Vagina (tissue), 2 donors: ENCODE results near the gene LRRN2. TPM values are rescaled to one million over a fixed set of nuclear protein-coding genes. Genes with fewer than 3 reads are reported as not detected.

Experiments used
- DNase-seq, 2 donors: peaks; one replicate each; pipeline ENCODE4 v3.0.0-alpha.2; 2017; ENCODE audit errors: extremely low spot score in 2 of 2
- H3K27ac ChIP-seq: fragments of 200-600 bp; sonication (generic); one replicate; pipeline ENCODE4 v1.5.1; 2019
- H3K27me3 ChIP-seq: fragments of 200-600 bp; sonication (generic); one replicate; pipeline ENCODE4 v1.5.1; 2019
- H3K36me3 ChIP-seq, 2 donors: fragments of 200-600 bp; sonication (generic); one replicate each; pipeline ENCODE4 v1.5.1; 2017 to 2019
- H3K4me1 ChIP-seq: fragments of 200-600 bp; sonication (generic); one replicate; pipeline ENCODE4 v1.5.1; 2019
- H3K4me3 ChIP-seq, 2 donors: fragments of 200-600 bp; sonication (generic); 1 replicate in 1 of 2; 2 replicates in 1 of 2; pipeline ENCODE4 v1.5.1; 2016 to 2019
- H3K9me3 ChIP-seq: fragments of 200-600 bp; sonication (generic); one replicate; pipeline ENCODE4 v1.5.1; 2019
- POLR2A ChIP-seq, 2 donors: fragments of 450-650 bp; IDR thresholded peaks; one replicate each; pipeline ENCODE4 v1.6.1; 2017; ENCODE audit warnings: antibody characterized with exemption in 2 of 2, mild to moderate bottlenecking in 2 of 2, moderate library complexity in 2 of 2
- POLR2AphosphoS5 ChIP-seq, 2 donors: sonication (generic); formaldehyde crosslinking; IDR thresholded peaks; one replicate each; pipeline ENCODE4 v1.9.0; 2017; ENCODE audit warnings: antibody characterized with exemption in 2 of 2, mild to moderate bottlenecking in 2 of 2, low read depth in 1 of 2; ENCODE audit not compliant: insufficient read depth in 1 of 2
- intact Hi-C: fragments of 100-400 bp; cut with DNase I; formaldehyde crosslinking; loops from one replicate; pipeline ENCODE4 v1.15.1; 2023
- total RNA-seq: library from RNA; depleted of rRNA; stranded (reverse); fragments of >200 nt; gene quantifications from one replicate; pipeline ENCODE4 v1.2.3, GENCODE V29; 2016
- TF ChIP-seq, protein P1 (sequence below), 3 experiments: fragments of 450-650 bp in 2 of 3; fragments of 200-600 bp in 1 of 3; sonication (generic) in 1 of 3; IDR thresholded peaks; one replicate each; pipeline ENCODE4 v1.5.1; 2017 to 2019; ENCODE audit warnings: antibody characterized with exemption in 3 of 3, mild to moderate bottlenecking in 2 of 3, moderate library complexity in 2 of 3

Gene LRRN2
- total RNA-seq = 3.4 TPM

DNA sequence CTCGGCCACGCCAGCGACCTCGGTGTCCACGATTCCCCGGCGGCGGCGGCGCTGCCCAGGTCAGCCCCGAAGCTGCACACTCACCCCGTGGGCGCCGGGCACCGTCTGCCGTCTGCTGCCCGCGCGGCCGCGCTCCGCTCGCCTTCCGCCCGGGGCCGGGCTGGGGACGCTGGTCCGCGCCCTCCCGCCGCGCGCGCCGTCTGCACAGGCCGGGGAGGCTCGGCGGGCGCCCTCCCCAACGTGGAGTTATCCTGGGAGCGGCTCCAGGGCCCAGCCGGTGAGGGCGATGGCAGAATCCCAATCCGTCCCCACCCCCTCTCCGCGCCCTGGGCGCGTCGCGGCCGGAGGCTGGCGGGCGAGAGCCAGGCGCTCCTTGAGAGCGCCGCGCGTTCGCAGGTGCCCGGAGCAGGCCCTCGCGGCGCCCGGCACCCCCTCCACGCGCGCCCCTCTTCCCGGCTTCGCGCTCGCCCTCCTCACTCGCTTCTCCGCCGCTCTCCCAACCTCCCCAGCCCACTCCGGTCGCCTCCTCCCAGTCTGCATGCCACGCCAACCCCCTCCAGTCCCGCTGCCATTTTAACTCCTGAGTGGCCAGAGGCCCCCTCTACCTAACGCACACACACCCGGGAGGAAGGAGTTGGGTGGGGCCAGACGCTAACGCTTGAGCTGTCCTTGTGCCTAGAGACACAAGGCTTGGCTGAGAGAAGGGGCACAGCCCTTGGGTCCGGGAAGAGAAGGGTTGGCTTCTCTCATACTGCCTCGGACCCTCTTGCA lies at the start of gene LRRN2:
TSS of gene LRRN2 (minus strand) at position 503 of the 771 bp plus-strand sequence. CDS start 65,746 bp downstream, outside the sequence.
- TF ChIP-seq, protein P1, sequence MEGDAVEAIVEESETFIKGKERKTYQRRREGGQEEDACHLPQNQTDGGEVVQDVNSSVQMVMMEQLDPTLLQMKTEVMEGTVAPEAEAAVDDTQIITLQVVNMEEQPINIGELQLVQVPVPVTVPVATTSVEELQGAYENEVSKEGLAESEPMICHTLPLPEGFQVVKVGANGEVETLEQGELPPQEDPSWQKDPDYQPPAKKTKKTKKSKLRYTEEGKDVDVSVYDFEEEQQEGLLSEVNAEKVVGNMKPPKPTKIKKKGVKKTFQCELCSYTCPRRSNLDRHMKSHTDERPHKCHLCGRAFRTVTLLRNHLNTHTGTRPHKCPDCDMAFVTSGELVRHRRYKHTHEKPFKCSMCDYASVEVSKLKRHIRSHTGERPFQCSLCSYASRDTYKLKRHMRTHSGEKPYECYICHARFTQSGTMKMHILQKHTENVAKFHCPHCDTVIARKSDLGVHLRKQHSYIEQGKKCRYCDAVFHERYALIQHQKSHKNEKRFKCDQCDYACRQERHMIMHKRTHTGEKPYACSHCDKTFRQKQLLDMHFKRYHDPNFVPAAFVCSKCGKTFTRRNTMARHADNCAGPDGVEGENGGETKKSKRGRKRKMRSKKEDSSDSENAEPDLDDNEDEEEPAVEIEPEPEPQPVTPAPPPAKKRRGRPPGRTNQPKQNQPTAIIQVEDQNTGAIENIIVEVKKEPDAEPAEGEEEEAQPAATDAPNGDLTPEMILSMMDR (IDR thresholded peaks at IDR 0.05) = no peak
- TF ChIP-seq POLR2A (IDR thresholded peaks at IDR 0.05) (no peak), POLR2AphosphoS5 (IDR thresholded peaks at IDR 0.05; ENCODE audit: insufficient read depth in 1 of 2, low read depth in 1 of 2) (no peak)
- DNase-seq = no peak
- Histone ChIP-seq H3K27me3 (no peaks in the 10 kb centered on the region), H3K4me3 (peak within 1 kb of the TSS; percentile 44 to 70), H3K27ac (no peak within 1 kb of the TSS), H3K4me1 (peaks cover 17% of the 10 kb centered on the region), H3K36me3 (no peaks in the 10 kb centered on the region), H3K9me3 (no peaks in the 10 kb centered on the region)
- intact Hi-C loops = no loop called here

DNA sequence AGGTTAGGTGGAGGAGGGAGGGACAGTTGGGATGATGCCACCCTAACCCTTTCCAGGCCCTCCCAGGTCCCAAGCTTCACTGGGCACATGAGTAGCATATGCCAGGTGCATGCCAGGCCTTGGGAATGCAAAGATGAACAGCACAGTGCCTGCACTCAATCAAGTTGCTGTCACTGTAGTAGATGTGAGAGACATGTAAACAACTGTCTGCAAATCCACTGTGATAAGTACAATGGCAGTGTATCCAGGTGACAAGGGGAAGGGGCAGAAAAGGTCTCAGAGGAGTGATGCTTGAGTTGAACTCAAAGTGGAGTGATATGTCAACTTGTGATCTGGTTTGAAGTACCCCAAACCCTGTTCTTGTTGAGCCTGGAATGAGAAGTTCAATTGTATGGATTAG lies 49.5 kb upstream of the LRRN2 start:
- intact Hi-C loops = no loop called here

DNA sequence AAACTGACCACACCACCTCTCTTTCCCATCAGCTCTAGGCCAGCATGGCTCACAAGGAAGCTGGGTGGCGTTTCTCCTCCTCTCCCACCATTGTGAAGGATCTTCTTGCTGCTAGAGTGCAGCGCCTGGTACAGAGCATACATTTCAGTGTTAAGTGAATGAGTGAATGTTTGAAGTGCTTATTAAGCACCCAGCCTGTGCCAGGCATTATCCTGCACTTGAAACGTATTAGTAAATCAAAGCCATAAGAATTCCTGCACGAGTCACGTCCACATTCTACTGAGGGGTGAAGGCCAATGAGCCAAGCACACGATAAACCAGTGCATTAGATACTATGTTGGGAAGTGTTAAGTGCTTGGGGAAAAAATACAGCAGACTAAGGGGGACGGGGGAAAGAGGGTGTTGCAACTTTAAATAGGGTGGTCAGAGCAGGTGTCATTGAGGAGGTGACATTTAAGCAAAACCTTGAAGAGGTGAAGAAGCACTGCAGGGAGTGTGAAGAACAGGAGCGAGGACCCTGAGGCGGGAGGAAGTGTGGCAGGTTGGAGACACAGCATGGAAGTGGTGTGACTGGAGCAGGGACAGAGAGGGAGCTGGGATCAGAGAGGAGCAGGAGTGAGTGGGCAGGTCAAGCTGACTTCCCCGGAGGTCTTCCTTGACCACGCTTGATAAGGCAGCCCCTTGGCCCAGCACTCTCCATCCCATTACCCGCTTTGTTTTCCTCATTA lies 48.5 kb upstream of the LRRN2 start:
- H3K36me3 ChIP-seq = no peaks in the 10 kb centered on the region
- H3K27me3 ChIP-seq = no peaks in the 10 kb centered on the region
- intact Hi-C loops = no loop called here
- no peak overlapping the region for H3K4me3 ChIP-seq
- H3K9me3 ChIP-seq = no peaks in the 10 kb centered on the region
- H3K27ac ChIP-seq = no peak overlapping the region
- peak in 1 of 2 donors; percentile 81 for DNase-seq
- no peaks in the 10 kb centered on the region for H3K4me1 ChIP-seq
- TF ChIP-seq, protein P1 (IDR thresholded peaks at IDR 0.05) = no peak
- TF ChIP-seq POLR2A (IDR thresholded peaks at IDR 0.05) (no peak), POLR2AphosphoS5 (IDR thresholded peaks at IDR 0.05; ENCODE audit: insufficient read depth in 1 of 2, low read depth in 1 of 2) (no peak)

More for the DNA sequence above, 49.5 kb upstream of the LRRN2 start:
- DNase-seq = peak in 1 of 2 donors; percentile 47
- H3K9me3 ChIP-seq = no peaks in the 10 kb centered on the region
- no peaks in the 10 kb centered on the region for H3K27me3 ChIP-seq
- no peaks in the 10 kb centered on the region for H3K36me3 ChIP-seq
- no peaks in the 10 kb centered on the region for H3K4me1 ChIP-seq
- H3K4me3 ChIP-seq = no peak overlapping the region
- TF ChIP-seq POLR2A (IDR thresholded peaks at IDR 0.05) (no peak), POLR2AphosphoS5 (IDR thresholded peaks at IDR 0.05; ENCODE audit: insufficient read depth in 1 of 2, low read depth in 1 of 2) (no peak)
- TF ChIP-seq, protein P1 (IDR thresholded peaks at IDR 0.05) = no peak
- H3K27ac ChIP-seq = no peak overlapping the region

DNA sequence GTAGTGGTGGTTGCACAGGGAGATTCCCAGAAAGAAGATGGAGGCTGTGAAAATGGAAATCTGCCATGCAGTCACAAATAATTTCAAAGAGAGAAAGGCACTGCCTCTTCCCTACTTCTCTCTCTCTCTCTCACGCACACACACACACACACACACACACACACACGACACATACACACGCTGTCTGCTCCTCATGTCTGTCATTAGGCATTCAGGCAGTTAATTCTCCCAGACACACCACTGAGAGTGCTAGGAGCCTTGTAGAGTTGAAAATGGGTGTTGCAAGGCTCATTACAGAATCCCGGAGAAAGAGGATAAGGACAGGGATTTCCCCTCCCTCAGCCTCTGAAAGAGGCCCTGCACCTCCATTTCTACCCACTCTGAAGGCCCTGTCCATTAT lies 47.8 kb upstream of the LRRN2 start:
- TF ChIP-seq POLR2AphosphoS5 (IDR thresholded peaks at IDR 0.05; ENCODE audit: insufficient read depth in 1 of 2, low read depth in 1 of 2) = no peak
- no peak for TF ChIP-seq POLR2A (IDR thresholded peaks at IDR 0.05)
- TF ChIP-seq, protein P1 (IDR thresholded peaks at IDR 0.05) = no peak
- no peaks in the 10 kb centered on the region for H3K27me3 ChIP-seq
- no peaks in the 10 kb centered on the region for H3K9me3 ChIP-seq
- DNase-seq = peak; percentile 37 to 42
- H3K4me1 ChIP-seq = no peaks in the 10 kb centered on the region
- H3K4me3 ChIP-seq = no peak overlapping the region
- H3K27ac ChIP-seq = no peak overlapping the region
- no peaks in the 10 kb centered on the region for H3K36me3 ChIP-seq
- intact Hi-C loops = no loop called here
